Left ventricle myocardium inferior (tissue), 1 donor: ENCODE measurements around the gene NHERF1. TPM values are rescaled to one million over a fixed set of nuclear protein-coding genes. Genes with fewer than 3 reads are reported as not detected.
A peak's percentile ranks its signal among the peaks of the same experiment; 100 is the strongest.

Experiments
- DNase-seq: peaks from one replicate; pipeline ENCODE4 v3.0.0-alpha.2; 2020
- H3K27ac ChIP-seq: fragments of 200-600 bp; replicated peaks from 2 replicates; pipeline ENCODE4 v1.8.0; 2021
- H3K27me3 ChIP-seq: fragments of 200-600 bp; 2 replicates; pipeline ENCODE4 v1.8.0; 2021; ENCODE audit warnings: low read depth
- H3K36me3 ChIP-seq: fragments of 200-600 bp; 2 replicates; pipeline ENCODE4 v1.8.0; 2021
- H3K4me1 ChIP-seq: fragments of 200-600 bp; 2 replicates; pipeline ENCODE4 v1.8.0; 2021
- H3K4me3 ChIP-seq: fragments of 200-600 bp; 2 replicates; pipeline ENCODE4 v1.8.0; 2021; ENCODE audit warnings: mild to moderate bottlenecking, moderate library complexity
- H3K9me3 ChIP-seq: fragments of 200-600 bp; replicated peaks from 2 replicates; pipeline ENCODE4 v1.8.0; 2021
- CTCF ChIP-seq: fragments of 200-600 bp; IDR thresholded peaks from 2 replicates; pipeline ENCODE4 v1.8.0; 2021; ENCODE audit warnings: antibody characterized with exemption, mild to moderate bottlenecking, borderline replicate concordance
- intact Hi-C: fragments of 100-400 bp; cut with micrococcal nuclease; formaldehyde crosslinking; loops from one replicate; pipeline ENCODE4 v1.11.0; 2022
- total RNA-seq: library from RNA; stranded (reverse); fragmentation: NEBNext Ultra II Directional; extraction: Animal tissue kit (Norgen Biotek cat#: 25700); gene quantifications from one replicate; pipeline ENCODE4 v1.2.1, GENCODE V29; 2021
- donor health status: DM: no; HTN: yes; CAD: no; lungs with severe emphysema.

NHERF1 gene
- total RNA-seq, 1 donor from 2014 or later, result 11.3 TPM

- H3K36me3 ChIP-seq, result no peaks in the 10 kb centered on the region
- peak overlapping the region; percentile 62 for H3K4me3 ChIP-seq
- TF ChIP-seq CTCF, result peak; percentile 26
- H3K4me1 ChIP-seq, result peaks cover 38% of the 10 kb centered on the region
- H3K9me3 ChIP-seq, result no peaks in the 10 kb centered on the region
- peaks cover 91% of the 10 kb centered on the region for H3K27me3 ChIP-seq
- H3K27ac ChIP-seq, result peak overlapping the region; percentile 72
- no peak for DNase-seq
- intact Hi-C loops, result no loop called here
Observed at GRCh38 chr17:74737299-74738050, 11.0 kb upstream of the NHERF1 start.

GRCh38 chr17:74738051-74738996, 10.1 kb upstream of the NHERF1 start:
- peaks cover 38% of the 10 kb centered on the region for H3K4me1 ChIP-seq
- no peak for TF ChIP-seq CTCF
- peaks cover 84% of the 10 kb centered on the region for H3K27me3 ChIP-seq
- H3K27ac ChIP-seq, result peak overlapping the region; percentile 51
- intact Hi-C loops, result no loop called here
- peak; percentile 53 for DNase-seq
- H3K36me3 ChIP-seq, result no peaks in the 10 kb centered on the region
- no peaks in the 10 kb centered on the region for H3K9me3 ChIP-seq
- H3K4me3 ChIP-seq, result peak overlapping the region; percentile 62

GRCh38 chr17:74739227-74739831, 9.1 kb upstream of the NHERF1 start:
- Histone ChIP-seq H3K27ac (no peak overlapping the region), H3K36me3 (no peaks in the 10 kb centered on the region), H3K4me1 (peaks cover 39% of the 10 kb centered on the region), H3K27me3 (peaks cover 75% of the 10 kb centered on the region), H3K9me3 (no peaks in the 10 kb centered on the region), H3K4me3 (no peak overlapping the region)
- no peak for TF ChIP-seq CTCF
- no peak for DNase-seq
- intact Hi-C loops, result no loop called here

- peaks cover 47% of the 10 kb centered on the region for H3K4me1 ChIP-seq
- H3K4me3 ChIP-seq, result no peak overlapping the region
- intact Hi-C loops, result no loop called here
- no peak for TF ChIP-seq CTCF
- H3K9me3 ChIP-seq, result no peaks in the 10 kb centered on the region
- no peak overlapping the region for H3K27ac ChIP-seq
- peaks cover 67% of the 10 kb centered on the region for H3K27me3 ChIP-seq
- DNase-seq, result no peak
- no peaks in the 10 kb centered on the region for H3K36me3 ChIP-seq
Observed at GRCh38 chr17:74740173-74740572, 8.3 kb upstream of the NHERF1 start.

- no peak overlapping the region for H3K4me3 ChIP-seq
- intact Hi-C loops, result no loop called here
- H3K4me1 ChIP-seq, result peaks cover 53% of the 10 kb centered on the region
- no peaks in the 10 kb centered on the region for H3K9me3 ChIP-seq
- peak; percentile 2 for DNase-seq
- peaks cover 61% of the 10 kb centered on the region for H3K27me3 ChIP-seq
- TF ChIP-seq CTCF, result no peak
- no peak overlapping the region for H3K27ac ChIP-seq
- H3K36me3 ChIP-seq, result no peaks in the 10 kb centered on the region
Observed at GRCh38 chr17:74740641-74741387, 7.6 kb upstream of the NHERF1 start.
